Ascending aorta (tissue), 2 donors: ENCODE data around the gene GALNT13. TPM values are rescaled to one million over a fixed set of nuclear protein-coding genes. Genes with fewer than 3 reads are reported as not detected.
A peak's percentile ranks its signal among the peaks of the same experiment; 100 is the strongest.

Source experiments
- DNase-seq, 2 donors: peaks; one replicate each; pipeline ENCODE4 v3.0.0-alpha.2; 2019; ENCODE audit warnings: low spot score in 2 of 2
- H3K27ac ChIP-seq, 2 donors: fragments of 200-600 bp; sonication (generic); one replicate each; pipeline ENCODE4 v1.5.1; 2016 to 2017; ENCODE audit warnings: mild to moderate bottlenecking in 1 of 2
- H3K27me3 ChIP-seq: fragments of 200-600 bp; sonication (generic); one replicate; pipeline ENCODE4 v1.5.1; 2017
- H3K36me3 ChIP-seq, 2 donors: fragments of 200-600 bp; sonication (generic); one replicate each; pipeline ENCODE4 v1.5.1; 2016
- H3K4me1 ChIP-seq, 2 donors: fragments of 200-600 bp; sonication (generic); one replicate each; pipeline ENCODE4 v1.5.1; 2016 to 2017; ENCODE audit warnings: mild to moderate bottlenecking in 1 of 2
- H3K4me3 ChIP-seq, 2 donors: fragments of 200-600 bp; sonication (generic); one replicate each; pipeline ENCODE4 v1.5.1; 2016 to 2017; ENCODE audit warnings: mild to moderate bottlenecking in 1 of 2
- H3K9me3 ChIP-seq, 2 donors: fragments of 200-600 bp; sonication (generic); one replicate each; pipeline ENCODE4 v1.5.1; 2016
- CTCF ChIP-seq, 3 experiments: fragments of 200-600 bp in 2 of 3; fragments of 450-650 bp in 1 of 3; sonication (generic) in 2 of 3; IDR thresholded peaks; one replicate each; pipeline ENCODE4 v1.5.1; 2016 to 2019; ENCODE audit warnings: antibody characterized with exemption in 3 of 3, mild to moderate bottlenecking in 1 of 3, moderate library complexity in 1 of 3
- intact Hi-C: fragments of 100-400 bp; cut with DNase I; formaldehyde crosslinking; loops from one replicate; pipeline ENCODE4 v1.15.1; 2023
- total RNA-seq: library from RNA; depleted of rRNA; stranded (reverse); fragments of >200 nt; gene quantifications from one replicate; pipeline ENCODE4 v1.1.0, GENCODE V29; 2016

Gene GALNT13
- total RNA-seq, 1 donor from 2014 or later = not detected

GRCh38 chr2:154361276-154361675 lies 489.6 kb downstream of the GALNT13 start:
- no peak for TF ChIP-seq CTCF (IDR thresholded peaks at IDR 0.05)
- Histone ChIP-seq H3K4me3 (no peak overlapping the region), H3K4me1 (no peaks in the 10 kb centered on the region), H3K36me3 (no peaks in the 10 kb centered on the region), H3K9me3 (no peaks in the 10 kb centered on the region), H3K27me3 (no peaks in the 10 kb centered on the region), H3K27ac (no peak overlapping the region)
- intact Hi-C loops = no loop called here
- no peak for DNase-seq

GRCh38 chr2:154368153-154368552 lies 496.4 kb downstream of the GALNT13 start:
- intact Hi-C loops = no loop called here
- Histone ChIP-seq H3K27ac (no peak overlapping the region), H3K4me1 (no peaks in the 10 kb centered on the region), H3K4me3 (no peak overlapping the region), H3K27me3 (no peaks in the 10 kb centered on the region), H3K9me3 (no peaks in the 10 kb centered on the region), H3K36me3 (no peaks in the 10 kb centered on the region)
- no peak for TF ChIP-seq CTCF (IDR thresholded peaks at IDR 0.05)
- DNase-seq = no peak

DNA sequence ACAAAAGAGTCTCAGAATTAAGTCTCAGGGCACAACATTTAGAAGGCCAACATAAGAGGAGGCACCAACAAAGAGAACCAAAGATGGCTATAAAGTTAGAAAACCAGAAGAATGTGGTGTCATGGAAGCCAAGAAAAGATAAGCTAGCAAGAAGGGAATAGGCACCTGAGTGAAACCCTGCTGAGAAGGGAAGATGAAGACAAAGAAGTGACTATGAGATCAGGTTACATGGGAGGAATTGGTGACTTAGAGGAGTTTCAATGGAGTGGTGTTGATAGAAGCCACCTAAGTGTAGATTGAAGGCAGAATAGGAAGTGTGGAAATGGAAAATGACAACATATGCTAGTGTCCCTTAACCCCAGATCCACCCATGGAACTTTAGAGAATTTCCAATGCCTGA lies 499.2 kb downstream of the GALNT13 start:
- no peaks in the 10 kb centered on the region for H3K27me3 ChIP-seq
- H3K4me1 ChIP-seq = no peaks in the 10 kb centered on the region
- no peak overlapping the region for H3K4me3 ChIP-seq
- intact Hi-C loops = no loop called here
- no peak for DNase-seq
- no peak for TF ChIP-seq CTCF (IDR thresholded peaks at IDR 0.05)
- no peak overlapping the region for H3K27ac ChIP-seq
- no peaks in the 10 kb centered on the region for H3K9me3 ChIP-seq
- H3K36me3 ChIP-seq = no peaks in the 10 kb centered on the region

DNA sequence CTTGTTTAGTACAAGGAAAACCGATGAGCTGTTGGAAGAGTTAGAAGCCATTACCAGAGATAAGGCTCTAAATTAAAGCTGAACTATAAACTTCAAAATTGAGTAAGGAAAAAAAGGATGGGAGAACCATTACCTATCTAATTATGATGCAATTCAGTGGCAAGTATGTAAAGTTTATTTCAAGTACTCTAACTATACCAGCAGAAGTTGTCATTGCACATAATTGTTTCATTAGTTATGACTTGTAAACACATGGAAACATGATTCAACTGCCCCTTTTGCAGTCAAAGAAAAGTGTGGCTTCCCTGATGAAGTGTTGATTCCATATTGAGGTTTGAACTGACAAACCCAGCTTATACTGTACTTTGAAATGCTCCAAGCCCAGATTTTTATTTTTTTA lies 502.7 kb downstream of the GALNT13 start:
- Histone ChIP-seq H3K36me3 (no peaks in the 10 kb centered on the region), H3K4me3 (no peak overlapping the region), H3K4me1 (no peaks in the 10 kb centered on the region), H3K27me3 (no peaks in the 10 kb centered on the region), H3K27ac (no peak overlapping the region), H3K9me3 (no peaks in the 10 kb centered on the region)
- DNase-seq = no peak
- intact Hi-C loops = no loop called here
- TF ChIP-seq CTCF (IDR thresholded peaks at IDR 0.05) = no peak

DNA sequence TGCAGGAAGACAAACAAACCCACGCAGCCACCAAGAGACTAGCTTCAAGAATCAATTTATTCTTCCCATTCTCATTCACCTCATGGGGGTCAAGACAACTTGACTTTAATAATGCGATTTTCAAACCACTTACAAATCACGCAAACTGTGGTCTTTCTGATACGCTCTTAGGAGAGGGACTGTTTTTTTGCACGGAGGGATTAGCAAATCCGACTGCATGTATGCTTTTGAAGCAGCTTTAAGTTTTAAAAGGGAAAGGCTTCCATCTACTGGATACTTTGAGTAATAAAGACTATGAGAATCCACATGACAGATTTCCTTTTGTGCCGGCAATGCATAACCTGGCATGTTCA lies 503.8 kb downstream of the GALNT13 start:
- Histone ChIP-seq H3K9me3 (no peaks in the 10 kb centered on the region), H3K4me3 (no peak overlapping the region), H3K4me1 (no peaks in the 10 kb centered on the region), H3K36me3 (no peaks in the 10 kb centered on the region), H3K27ac (no peak overlapping the region), H3K27me3 (no peaks in the 10 kb centered on the region)
- intact Hi-C loops = no loop called here
- DNase-seq = no peak
- TF ChIP-seq CTCF (IDR thresholded peaks at IDR 0.05) = peak; percentile 6 to 32 (median 13)
